Measurements from ENCODE around the gene STARD9. TPM values are rescaled to one million over a fixed set of nuclear protein-coding genes. Genes with fewer than 3 reads are reported as not detected.

Gene STARD9
- total and polyA plus RNA-seq, 12 donors: 2.3 to 15.7 (median 6.1) TPM

DNA sequence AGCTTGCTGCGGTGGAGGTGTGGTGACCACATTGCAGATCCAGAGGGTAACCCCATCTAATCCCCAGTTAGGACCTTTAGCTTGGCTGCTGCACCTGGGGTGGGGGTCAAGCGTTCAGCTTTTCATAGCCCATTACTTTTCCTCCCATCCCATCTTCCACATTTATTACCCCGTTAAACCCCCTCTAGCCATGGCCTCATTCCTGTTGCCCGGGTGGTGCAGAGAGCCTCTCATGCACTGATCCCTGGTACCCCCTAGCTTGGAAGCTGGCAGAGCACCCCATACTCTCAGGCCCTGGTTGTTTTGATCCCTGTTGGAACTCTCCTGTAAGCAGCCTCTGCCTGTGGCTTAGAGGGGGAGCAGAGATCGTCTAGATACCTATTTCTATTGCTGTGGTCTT, 140.7 kb downstream of the STARD9 start:
- Histone ChIP-seq H3K36me3 (peaks cover 0 to 51% (median 35%) of the 10 kb centered on the region in 9 donors), H3K27me3 (no peaks in the 10 kb centered on the region), H3K4me1 (no peaks in the 10 kb centered on the region), H3K4me3 (no peak overlapping the region), H3K9me3 (no peaks in the 10 kb centered on the region), H3K27ac (no peak overlapping the region)
- WGBS, 2 donors: 97 to 99% methylated on average over 5 of the region's 5 CpGs
- TF ChIP-seq, protein P1, sequence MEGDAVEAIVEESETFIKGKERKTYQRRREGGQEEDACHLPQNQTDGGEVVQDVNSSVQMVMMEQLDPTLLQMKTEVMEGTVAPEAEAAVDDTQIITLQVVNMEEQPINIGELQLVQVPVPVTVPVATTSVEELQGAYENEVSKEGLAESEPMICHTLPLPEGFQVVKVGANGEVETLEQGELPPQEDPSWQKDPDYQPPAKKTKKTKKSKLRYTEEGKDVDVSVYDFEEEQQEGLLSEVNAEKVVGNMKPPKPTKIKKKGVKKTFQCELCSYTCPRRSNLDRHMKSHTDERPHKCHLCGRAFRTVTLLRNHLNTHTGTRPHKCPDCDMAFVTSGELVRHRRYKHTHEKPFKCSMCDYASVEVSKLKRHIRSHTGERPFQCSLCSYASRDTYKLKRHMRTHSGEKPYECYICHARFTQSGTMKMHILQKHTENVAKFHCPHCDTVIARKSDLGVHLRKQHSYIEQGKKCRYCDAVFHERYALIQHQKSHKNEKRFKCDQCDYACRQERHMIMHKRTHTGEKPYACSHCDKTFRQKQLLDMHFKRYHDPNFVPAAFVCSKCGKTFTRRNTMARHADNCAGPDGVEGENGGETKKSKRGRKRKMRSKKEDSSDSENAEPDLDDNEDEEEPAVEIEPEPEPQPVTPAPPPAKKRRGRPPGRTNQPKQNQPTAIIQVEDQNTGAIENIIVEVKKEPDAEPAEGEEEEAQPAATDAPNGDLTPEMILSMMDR (IDR thresholded peaks at IDR 0.05): no peak
- intact Hi-C loops (cut with DNase I): no loop called here
- ATAC-seq: peak in 1 of 8 donors; percentile 4
- DNase-seq: no peak

DNA sequence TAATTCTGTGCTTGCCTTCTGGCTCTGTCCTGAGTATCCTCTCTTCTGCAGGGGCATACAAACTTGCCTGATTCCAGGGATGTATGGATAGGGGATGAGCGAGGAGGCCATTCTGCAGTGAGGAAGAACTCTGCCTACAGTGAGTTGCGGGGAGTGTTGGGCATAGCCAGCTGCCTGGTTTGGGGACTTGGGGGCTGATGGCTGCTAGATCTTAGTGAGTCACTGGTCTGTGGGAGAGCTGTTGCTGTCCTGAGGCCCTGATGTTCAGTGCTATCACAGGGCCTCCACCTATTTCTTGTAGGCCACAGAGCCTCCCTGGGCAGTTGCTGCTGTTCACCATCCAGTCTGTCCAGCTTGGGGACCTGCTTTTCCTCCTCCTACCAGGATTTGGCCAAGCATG, 141.2 kb downstream of the STARD9 start:
- 98 to 100% methylated on average over 2 of the region's 2 CpGs for WGBS, 2 donors
- H3K36me3 ChIP-seq: peaks cover 0 to 56% (median 36%) of the 10 kb centered on the region in 9 donors
- H3K4me1 ChIP-seq: no peaks in the 10 kb centered on the region
- H3K9me3 ChIP-seq: no peaks in the 10 kb centered on the region
- intact Hi-C loops (cut with DNase I): no loop called here
- TF ChIP-seq, protein P1 (IDR thresholded peaks at IDR 0.05): no peak
- DNase-seq (no peak), ATAC-seq (peak in 1 of 8 donors; percentile 18)
- no peak overlapping the region for H3K27ac ChIP-seq
- no peaks in the 10 kb centered on the region for H3K27me3 ChIP-seq
- H3K4me3 ChIP-seq: no peak overlapping the region

DNA sequence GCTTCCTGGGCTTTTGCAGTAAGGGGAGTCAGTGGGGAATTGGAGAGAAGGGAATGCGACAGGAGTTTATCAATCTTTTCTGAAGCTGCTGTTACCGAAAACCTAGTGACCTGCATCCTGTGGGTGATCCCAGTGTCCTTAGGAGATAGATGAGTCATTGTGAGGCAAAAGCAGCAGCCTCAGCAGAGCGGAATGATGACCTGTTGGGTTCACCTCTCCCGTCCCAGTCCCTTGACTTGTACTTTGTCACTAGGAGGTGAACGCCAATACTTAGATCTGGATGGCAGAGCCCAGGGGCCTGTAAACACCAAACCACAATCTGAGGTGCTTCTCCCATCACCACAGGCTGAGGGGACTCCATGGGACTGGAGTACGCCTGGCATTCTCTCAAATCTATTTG, 143.6 kb downstream of the STARD9 start:
- no peak for DNase-seq
- no peaks in the 10 kb centered on the region for H3K27me3 ChIP-seq
- H3K36me3 ChIP-seq: peaks cover 0 to 80% (median 46%) of the 10 kb centered on the region in 9 donors
- no peak overlapping the region for H3K4me3 ChIP-seq
- H3K4me1 ChIP-seq: no peaks in the 10 kb centered on the region
- H3K9me3 ChIP-seq: no peaks in the 10 kb centered on the region
- H3K27ac ChIP-seq: no peak overlapping the region
- TF ChIP-seq, protein P1 (IDR thresholded peaks at IDR 0.05): no peak
- ATAC-seq: no peak
- WGBS, 2 donors: 76 to 83% methylated on average over 6 of the region's 6 CpGs
- intact Hi-C loops (cut with DNase I): no loop called here

DNA sequence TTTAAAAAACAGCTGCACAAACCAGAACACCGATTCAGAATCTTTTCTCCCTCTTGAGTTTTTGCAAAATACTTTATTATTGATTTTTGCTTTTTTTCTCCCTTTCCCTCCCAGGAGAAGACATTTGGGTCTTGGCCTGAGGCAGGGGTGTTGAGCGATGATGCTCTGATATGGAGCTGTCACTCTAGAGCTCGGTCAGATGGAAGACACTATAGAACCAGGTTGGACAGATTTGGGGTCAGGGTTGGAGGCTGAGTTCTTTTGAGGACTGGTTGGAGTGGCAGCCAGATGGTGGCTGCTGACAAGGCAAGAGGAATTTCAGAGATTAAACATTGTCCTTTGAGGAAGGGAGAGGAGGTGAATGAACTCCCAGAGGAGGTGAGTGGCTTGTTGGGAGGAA, 144.7 kb downstream of the STARD9 start:
- Histone ChIP-seq H3K36me3 (peaks cover 0 to 90% (median 57%) of the 10 kb centered on the region in 9 donors), H3K27ac (no peak overlapping the region), H3K27me3 (no peaks in the 10 kb centered on the region), H3K4me1 (no peaks in the 10 kb centered on the region), H3K9me3 (no peaks in the 10 kb centered on the region), H3K4me3 (no peak overlapping the region)
- ATAC-seq (no peak), DNase-seq (no peak)
- TF ChIP-seq, protein P1 (IDR thresholded peaks at IDR 0.05): no peak
- 86 to 88% methylated on average over 3 of the region's 3 CpGs for whole genome bisulfite sequencing, 2 donors
- intact Hi-C loops (cut with DNase I): loop anchor here in 1 of 10 donors (10.0 kb wide), 1 partner anchor 65 kb away; no protein-coding TSS in a partner anchor
